GM19238 (cell line): ENCODE results near the gene RGSL1.

Experiments used
- DNase-seq: peaks from one replicate; pipeline ENCODE4 v3.0.0; 2011; ENCODE audit warnings: low spot score; ENCODE audit not compliant: insufficient read length

RGSL1 gene

GRCh38 chr1:182588500-182589396 lies 138.8 kb downstream of the RGSL1 start, which contains the start of gene RNASEL:
Gene RNASEL (minus strand): TSS chr1:182589256. CDS start chr1:182586806, 2,450 bp downstream.
- peak; percentile 43 for DNase-seq

- DNase-seq = no peak
These were observed 139.6 kb downstream of the RGSL1 start for GRCh38 chr1:182589520-182589919.

GRCh38 chr1:182589931-182590330 lies 140.0 kb downstream of the RGSL1 start:
- no peak for DNase-seq

GRCh38 chr1:182595641-182596240 lies 145.8 kb downstream of the RGSL1 start:
- peak; percentile 57 for DNase-seq

GRCh38 chr1:182596934-182597333 lies 147.0 kb downstream of the RGSL1 start:
- no peak for DNase-seq

- DNase-seq = no peak
These were observed 148.3 kb downstream of the RGSL1 start for GRCh38 chr1:182598296-182598695.

- no peak for DNase-seq
These were observed 149.4 kb downstream of the RGSL1 start for GRCh38 chr1:182599339-182599738.

GRCh38 chr1:182600036-182600713 lies 150.2 kb downstream of the RGSL1 start:
- DNase-seq = no peak

- DNase-seq = no peak
These were observed 150.9 kb downstream of the RGSL1 start for GRCh38 chr1:182600745-182601415.

- DNase-seq = peak; percentile 48
These were observed 151.5 kb downstream of the RGSL1 start for GRCh38 chr1:182601416-182601786.

GRCh38 chr1:182601913-182602312 lies 152.0 kb downstream of the RGSL1 start:
- no peak for DNase-seq

GRCh38 chr1:182602935-182603645 lies 153.1 kb downstream of the RGSL1 start:
- no peak for DNase-seq

GRCh38 chr1:182603646-182604174 lies 153.8 kb downstream of the RGSL1 start:
- no peak for DNase-seq

GRCh38 chr1:182604175-182605164 lies 154.5 kb downstream of the RGSL1 start, which contains the start of gene RGS16:
Gene RGS16 (minus strand): TSS chr1:182604389. CDS start chr1:182604259, 130 bp downstream.
- DNase-seq = peak; percentile 89

GRCh38 chr1:182607566-182607965 lies 157.6 kb downstream of the RGSL1 start:
- DNase-seq = no peak

GRCh38 chr1:182608236-182608635 lies 158.3 kb downstream of the RGSL1 start:
- no peak for DNase-seq

GRCh38 chr1:182608845-182609610 lies 159.1 kb downstream of the RGSL1 start:
- no peak for DNase-seq
